ENCODE results near the gene ZFP91. TPM values are rescaled to one million over a fixed set of nuclear protein-coding genes. Genes with fewer than 3 reads are reported as not detected.

The ZFP91 gene
- polyA plus RNA-seq, 1 donor from 2014 or later, result 6.3 TPM

DNA sequence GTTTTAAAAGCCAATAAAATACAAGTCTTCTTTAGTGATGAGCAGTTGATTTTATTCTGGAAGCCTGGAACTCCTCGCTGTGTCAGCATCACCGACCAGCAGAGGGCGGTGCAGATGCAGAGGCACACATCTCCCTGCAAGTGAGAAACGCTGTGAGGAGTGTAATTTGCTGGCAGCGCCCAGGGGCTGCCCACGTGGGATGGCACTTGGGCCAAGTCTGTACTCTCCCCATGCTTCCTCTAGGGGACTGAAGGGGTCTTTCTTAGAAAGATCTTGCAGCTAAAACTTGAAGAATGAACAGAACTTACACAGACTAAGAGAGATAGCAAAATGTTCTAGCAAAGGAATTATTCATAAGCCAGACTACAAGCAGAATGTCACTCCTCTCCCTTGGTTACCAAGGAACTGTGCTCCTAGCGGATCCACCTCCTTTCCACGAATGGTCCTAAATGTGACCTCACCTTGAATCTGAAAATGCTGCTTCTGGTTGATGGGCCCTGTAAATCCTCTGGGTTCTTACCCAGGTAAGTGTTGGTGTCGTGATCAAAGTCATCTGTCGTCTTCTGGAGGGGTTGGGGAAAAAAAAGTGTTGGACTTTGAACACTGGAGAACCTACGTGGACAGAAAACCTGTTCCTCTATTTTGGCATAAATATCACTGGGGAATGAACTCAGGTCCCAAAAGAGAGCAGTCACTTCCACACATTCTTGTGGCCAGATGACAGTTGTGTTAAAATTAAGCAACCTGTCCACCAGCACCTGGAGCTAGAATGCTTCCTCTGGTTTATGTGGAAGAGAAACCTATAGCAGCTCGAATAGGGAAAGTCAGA is 75.4 kb downstream of the ZFP91 start:
- H3K9me3 Mint-ChIP-seq, result peaks cover 0 to 2% (median 0%) of the 10 kb centered on the region in 3 donors
- H3K27ac Mint-ChIP-seq, result no peak overlapping the region
- no peaks in the 10 kb centered on the region for H3K27me3 Mint-ChIP-seq
- no peak overlapping the region for H3K4me3 Mint-ChIP-seq
- H3K4me1 Mint-ChIP-seq, result peaks cover 2 to 13% (median 10%) of the 10 kb centered on the region in 3 donors
- no peaks in the 10 kb centered on the region for H3K36me3 Mint-ChIP-seq

DNA sequence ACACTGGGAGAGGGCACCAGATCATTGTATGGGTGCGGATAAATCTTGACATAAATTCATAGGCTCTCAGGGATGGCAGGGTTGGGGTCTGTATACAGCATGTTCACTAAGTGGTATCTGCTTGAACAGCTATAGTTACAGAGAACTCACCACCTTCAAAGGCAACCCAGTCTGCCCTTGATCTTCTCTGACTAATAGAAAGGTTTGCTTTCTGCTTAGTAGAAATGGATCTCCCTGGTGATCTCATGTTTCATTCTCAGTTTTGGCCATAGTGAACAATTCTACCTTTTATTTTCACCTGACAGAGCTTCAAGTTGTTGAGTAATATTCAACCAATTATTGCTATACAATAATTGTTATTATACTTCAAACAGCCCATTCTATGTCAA is 76.0 kb downstream of the ZFP91 start:
- H3K27ac Mint-ChIP-seq, result no peak overlapping the region

DNA sequence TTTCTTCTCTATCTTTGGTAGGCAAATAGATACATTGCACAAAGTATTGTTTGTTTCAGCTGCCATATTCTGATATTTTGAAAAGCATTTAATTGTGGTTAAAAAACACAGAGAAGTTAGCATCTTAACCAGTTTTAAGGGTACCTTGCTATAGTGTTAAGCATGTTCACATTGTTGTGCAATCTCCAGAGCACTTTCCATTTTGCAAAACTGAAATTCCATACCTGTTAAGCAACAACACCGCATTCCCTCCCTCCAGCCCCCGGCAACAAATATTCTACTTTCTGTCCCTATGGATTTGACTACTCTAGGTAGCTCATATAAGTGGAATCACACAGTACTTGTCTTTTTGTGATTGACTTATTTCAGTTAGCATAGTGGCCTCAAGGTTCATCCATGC is 77.5 kb downstream of the ZFP91 start:
- Mint-ChIP-seq H3K27me3 (no peaks in the 10 kb centered on the region), H3K36me3 (no peaks in the 10 kb centered on the region), H3K4me1 (peaks cover 0 to 4% (median 4%) of the 10 kb centered on the region in 3 donors), H3K4me3 (no peak overlapping the region), H3K9me3 (peaks cover 0 to 3% (median 2%) of the 10 kb centered on the region in 3 donors), H3K27ac (no peak overlapping the region)

More for the DNA sequence above, 76.0 kb downstream of the ZFP91 start:
- Mint-ChIP-seq H3K4me1 (peaks cover 0 to 9% (median 9%) of the 10 kb centered on the region in 3 donors), H3K36me3 (no peaks in the 10 kb centered on the region), H3K4me3 (no peak overlapping the region), H3K9me3 (no peaks in the 10 kb centered on the region), H3K27me3 (no peaks in the 10 kb centered on the region)

DNA sequence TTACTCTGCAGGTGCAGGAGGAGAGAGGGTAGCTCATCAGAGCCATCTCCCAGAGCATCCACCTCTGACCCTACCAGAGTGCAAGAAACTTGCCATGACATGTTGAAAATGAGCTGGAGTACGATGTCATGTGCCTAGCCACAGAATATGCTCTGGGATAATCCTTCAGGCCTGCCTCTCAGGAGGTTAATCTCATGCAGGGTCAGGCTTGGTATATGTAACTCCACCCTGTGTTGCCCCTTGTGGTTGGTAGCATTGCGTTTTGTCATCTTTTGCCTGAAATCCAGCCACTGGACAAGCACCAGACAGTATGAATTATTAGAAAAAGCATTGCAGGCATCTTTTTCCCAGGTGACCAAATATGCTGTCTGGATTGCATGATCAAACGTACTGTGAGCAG is 79.8 kb downstream of the ZFP91 start:
- H3K4me3 Mint-ChIP-seq, result no peak overlapping the region
- peaks cover 0 to 3% (median 2%) of the 10 kb centered on the region in 3 donors for H3K9me3 Mint-ChIP-seq
- H3K27ac Mint-ChIP-seq, result no peak overlapping the region
- peaks cover 0 to 4% (median 4%) of the 10 kb centered on the region in 3 donors for H3K4me1 Mint-ChIP-seq
- peaks cover 5% of the 10 kb centered on the region for H3K27me3 Mint-ChIP-seq
- no peaks in the 10 kb centered on the region for H3K36me3 Mint-ChIP-seq

DNA sequence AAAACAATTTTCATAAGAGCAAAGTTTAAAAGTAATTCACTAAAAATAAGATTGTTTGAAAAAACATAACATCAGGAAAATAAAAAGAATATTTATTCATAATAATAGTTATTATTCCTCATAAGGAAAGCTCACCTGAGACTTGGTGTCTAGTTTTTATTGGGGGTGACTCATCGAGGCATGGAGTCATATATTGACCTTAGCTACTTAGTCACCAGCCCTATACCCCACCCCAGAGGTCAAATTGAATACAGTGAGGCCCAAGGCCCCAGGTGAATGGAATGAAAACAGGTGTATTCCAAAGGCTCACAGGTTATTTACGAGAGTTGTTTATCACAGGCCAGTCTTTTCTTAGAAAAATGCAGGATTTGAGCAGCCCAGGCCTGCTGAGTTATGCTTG is 80.5 kb downstream of the ZFP91 start:
- no peaks in the 10 kb centered on the region for H3K36me3 Mint-ChIP-seq

DNA sequence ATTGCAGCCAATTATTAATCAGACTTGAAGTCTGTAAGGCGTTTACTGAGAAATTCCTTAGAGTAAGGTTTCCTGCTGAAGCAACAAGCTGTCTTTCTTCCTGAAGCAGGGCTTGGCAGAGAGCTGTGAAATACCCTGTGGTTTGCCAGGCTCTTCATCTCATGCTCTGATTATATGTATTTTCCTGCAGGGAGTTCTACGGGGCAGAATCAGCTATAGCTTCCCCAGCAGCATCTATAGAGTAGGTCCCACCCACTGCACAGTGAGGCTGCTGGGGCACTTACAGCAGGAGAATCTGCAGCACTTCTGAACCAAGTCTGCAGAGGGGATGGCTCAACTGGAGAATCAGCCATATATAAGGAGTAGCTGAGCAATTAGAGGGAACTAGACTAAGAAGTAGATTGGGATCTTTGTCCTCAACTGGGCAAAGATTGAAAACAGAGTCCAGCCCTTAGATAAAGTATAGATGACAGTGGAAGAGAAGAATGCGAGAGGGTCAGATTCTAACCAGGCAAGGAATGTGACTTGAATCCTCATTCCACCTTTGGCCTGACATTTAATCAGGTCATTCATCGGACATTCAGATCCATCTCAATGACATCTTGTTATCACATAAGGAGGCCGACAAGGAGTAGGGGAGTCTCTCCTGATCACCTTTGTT is 81.2 kb downstream of the ZFP91 start:
- H3K27ac Mint-ChIP-seq, result no peak overlapping the region
- no peak overlapping the region for H3K4me3 Mint-ChIP-seq
- no peaks in the 10 kb centered on the region for H3K4me1 Mint-ChIP-seq
- no peaks in the 10 kb centered on the region for H3K36me3 Mint-ChIP-seq
- H3K9me3 Mint-ChIP-seq, result peaks cover 0 to 3% (median 2%) of the 10 kb centered on the region in 3 donors
- H3K27me3 Mint-ChIP-seq, result peaks cover 5% of the 10 kb centered on the region

More for the DNA sequence above, 80.5 kb downstream of the ZFP91 start:
- Mint-ChIP-seq H3K4me1 (no peaks in the 10 kb centered on the region), H3K4me3 (no peak overlapping the region), H3K27ac (no peak overlapping the region), H3K9me3 (peaks cover 0 to 3% (median 2%) of the 10 kb centered on the region in 3 donors), H3K27me3 (peaks cover 5% of the 10 kb centered on the region)

Other genes with a start within 250 kb of the ZFP91 start
- gene OR5B17, start 220.0 kb upstream of the ZFP91 start, polyA plus RNA-seq, result not detected
- not detected for gene OR5B3, start 172.2 kb upstream of the ZFP91 start, polyA plus RNA-seq
- not detected for gene OR5B2, start 150.9 kb upstream of the ZFP91 start, polyA plus RNA-seq
- gene OR5B12, start 136.8 kb upstream of the ZFP91 start, polyA plus RNA-seq, result not detected
- not detected for gene OR5B21, start 71.0 kb upstream of the ZFP91 start, polyA plus RNA-seq
- gene LPXN, start 3.2 kb upstream of the ZFP91 start, polyA plus RNA-seq, result 141 TPM
- gene CNTF, start 43.6 kb downstream of the ZFP91 start, polyA plus RNA-seq, result 0.11 TPM
- gene GLYAT, start 152.9 kb downstream of the ZFP91 start, polyA plus RNA-seq, result not detected